ENCODE measurements around the gene DPPA4.

The DPPA4 gene

DNA sequence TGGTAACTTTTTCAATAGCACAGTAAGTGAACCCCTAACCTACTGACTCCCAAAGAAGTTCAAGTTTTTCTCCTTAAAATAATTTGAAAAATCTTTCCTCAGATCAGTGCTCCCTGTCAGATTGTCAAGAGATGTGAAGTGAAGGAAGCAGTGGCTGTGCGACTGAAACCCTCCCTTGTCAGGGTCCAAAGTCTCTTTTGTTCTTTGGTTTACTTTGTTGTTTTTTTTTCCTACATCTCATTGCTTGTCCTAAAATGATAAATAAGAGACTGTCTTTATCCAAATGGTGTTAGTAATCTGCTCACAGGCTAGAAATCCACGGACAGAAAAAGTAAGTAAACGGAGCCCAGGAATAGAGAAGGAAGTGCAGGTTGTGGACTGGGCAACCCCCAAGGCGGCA is 976 bp upstream of the DPPA4 start:
- no peak for FAIRE-seq

DNA sequence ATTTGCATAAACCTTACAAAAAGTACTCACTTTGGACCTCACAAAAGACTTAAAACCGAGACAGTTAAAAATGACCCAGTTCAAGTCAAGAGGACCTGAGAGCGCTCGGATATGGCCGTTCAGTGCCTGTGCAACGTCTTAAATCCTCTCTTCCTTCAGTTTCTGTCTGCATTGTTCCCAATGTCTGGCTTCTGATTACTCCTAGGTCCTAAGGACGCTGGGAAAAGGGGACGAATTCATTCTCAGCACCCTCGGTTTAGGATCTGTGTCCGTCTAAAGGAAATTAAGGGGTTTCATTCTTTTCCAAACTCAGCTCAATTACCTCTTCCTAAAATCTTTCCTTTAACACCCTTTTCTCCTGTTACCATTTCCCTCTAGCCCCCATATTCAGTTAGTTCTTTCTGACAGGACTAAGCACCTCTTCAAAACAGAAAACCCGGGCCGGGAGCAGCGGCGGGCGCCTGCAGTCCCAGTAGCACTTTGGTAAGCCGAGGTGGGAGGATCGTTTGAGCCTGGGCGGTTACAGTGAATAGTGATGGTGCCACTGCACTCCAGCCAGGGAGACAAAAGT is 970 bp downstream of the DPPA4 start:
- FAIRE-seq: no peak

DNA sequence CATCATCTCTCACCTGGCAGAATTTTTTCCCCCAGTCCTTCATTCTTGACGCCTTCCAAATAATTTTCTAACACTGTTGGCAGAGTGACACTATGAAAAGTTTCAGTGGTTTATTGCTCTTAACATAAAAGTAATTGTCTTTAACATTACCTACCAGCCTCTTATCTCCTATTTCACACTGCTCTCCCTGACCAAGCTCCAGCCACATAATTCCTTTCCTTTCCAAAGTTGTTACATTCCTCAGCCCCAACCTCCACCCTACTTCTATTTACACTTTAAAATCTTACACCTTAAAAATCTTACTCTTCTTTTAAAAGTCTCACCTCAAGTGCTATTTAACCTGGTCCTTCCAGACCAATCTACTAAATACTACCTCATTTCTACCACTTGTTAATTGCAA is 2.8 kb downstream of the DPPA4 start:
- FAIRE-seq: no peak

DNA sequence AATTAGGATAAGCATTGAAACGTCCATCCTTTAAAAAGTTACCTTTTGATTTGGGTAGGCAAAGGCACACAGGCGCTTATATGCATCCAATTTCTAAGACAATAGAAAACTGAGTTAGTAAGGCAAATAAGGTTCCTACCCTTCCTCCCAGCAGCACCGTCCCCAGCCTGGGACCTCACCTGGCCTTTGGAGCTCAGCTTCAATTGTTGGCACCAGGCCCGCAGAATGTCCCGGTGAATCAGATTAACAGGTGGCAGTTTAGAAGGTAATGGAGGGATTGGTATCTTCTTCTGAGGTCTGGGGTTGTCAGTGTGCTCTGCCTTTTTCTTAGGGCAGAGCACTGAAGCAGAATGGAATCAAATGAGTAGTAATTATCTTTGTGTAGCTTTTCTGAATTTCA is 5.7 kb downstream of the DPPA4 start:
- FAIRE-seq: no peak

DNA sequence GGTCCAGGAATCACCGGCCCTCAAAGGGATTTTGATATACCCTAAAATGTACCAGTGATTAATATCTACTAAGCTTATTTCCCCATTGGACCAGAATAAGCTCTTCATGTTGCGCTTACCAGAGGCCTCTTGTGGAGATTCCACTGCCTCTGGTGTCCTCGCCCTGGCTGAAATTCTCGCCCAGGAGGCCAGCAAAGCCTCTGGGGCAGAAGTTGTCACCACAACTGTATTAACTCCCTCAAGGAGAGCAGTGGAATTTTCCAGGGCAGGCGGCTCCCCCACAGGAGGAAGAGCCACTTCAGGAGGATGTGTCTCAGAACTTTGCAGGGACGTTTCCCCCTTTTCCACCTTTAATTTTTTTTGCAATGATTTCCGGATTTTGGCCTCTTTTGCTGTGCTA is 6.9 kb downstream of the DPPA4 start:
- no peak for FAIRE-seq

DNA sequence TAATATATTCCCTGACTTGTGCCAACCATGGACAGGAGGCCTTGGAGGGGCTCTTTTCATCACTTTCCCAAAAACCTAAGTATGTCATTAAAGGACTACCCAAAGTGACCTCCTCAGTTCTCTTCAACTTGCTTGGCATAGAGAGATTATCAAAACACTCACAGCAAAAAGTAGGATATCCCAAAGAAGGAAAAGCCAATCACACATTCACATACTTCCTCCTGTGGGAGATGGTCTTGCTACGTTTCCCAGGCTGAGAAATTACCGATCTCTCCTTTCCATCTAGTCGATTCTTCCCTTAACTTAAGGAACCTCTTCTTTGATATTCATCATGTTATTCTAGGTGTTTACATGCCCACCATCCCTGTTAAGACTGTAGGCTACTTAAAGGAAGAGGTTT is 9.1 kb downstream of the DPPA4 start:
- FAIRE-seq: no peak

DNA sequence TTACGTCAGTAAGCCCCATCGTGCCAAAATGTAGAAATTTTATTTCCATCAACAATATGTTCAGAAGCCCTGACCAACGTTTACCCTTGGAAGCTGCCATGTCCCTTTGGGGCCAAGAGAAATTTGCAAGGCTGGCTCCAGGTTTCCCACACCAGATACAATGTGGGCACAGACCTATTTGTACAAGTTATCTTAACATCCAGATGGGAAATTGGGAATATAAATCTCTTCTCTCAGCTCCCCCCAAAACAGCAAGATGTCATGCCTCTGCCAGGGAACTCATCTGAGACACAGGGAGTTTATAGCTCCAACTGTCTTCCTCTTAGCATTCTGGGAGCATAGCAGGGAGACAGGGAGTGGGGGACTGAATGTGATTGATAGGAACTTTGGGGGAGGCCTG is 11.7 kb downstream of the DPPA4 start:
- FAIRE-seq: no peak

DNA sequence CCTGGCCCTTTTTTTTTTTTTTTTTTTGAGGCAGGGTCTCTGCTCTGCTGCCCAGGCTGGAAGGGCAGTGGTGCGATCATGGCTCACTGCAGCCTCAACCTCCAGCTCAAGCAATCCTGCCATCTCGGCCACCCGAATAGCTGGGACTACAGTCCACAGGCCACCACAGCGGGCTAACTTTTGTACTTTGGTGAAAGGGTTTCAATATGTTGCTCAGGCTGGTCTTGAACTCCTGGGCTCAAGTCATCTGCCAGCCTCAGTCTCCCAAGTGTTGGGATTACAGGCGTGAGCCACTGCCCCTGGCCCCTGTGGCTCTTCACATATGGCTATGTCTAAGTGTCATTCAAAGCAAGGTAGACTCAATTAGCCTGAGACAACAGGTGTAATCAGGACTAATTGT is 12.2 kb downstream of the DPPA4 start:
- FAIRE-seq: no peak

DNA sequence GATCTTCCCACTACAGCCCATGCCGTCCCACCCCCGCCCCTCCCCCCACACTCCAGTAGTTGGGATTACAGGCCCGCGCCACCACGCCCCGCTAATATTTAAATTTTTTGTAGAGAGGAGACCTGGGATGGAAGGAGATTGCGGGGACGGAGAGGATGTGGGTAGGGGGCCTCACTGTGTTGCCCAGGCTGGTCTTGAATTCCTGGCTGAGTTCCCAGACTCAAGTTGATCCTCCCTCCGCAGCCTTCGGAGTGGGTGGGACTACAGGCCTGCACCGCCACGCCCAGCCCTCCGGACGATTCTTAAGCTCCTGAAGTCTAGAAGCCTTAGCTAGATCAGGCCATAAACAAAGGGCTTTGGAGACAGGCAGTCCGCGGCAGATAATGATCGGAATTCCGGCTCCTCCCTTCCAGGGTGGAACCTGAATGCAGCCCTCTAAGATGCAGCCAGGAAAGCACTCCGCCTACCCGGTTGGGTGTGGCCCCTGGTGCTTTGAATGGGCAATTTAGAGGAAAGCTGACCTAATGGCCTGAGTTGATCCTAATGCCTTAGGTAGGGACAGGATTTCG is 21.1 kb downstream of the DPPA4 start, which contains the start of gene DPPA2:
TSS of gene DPPA2 (minus strand) at position 356 of the 569 bp plus-strand sequence. CDS start 1,975 bp downstream, outside the sequence.
- no peak for FAIRE-seq

DNA sequence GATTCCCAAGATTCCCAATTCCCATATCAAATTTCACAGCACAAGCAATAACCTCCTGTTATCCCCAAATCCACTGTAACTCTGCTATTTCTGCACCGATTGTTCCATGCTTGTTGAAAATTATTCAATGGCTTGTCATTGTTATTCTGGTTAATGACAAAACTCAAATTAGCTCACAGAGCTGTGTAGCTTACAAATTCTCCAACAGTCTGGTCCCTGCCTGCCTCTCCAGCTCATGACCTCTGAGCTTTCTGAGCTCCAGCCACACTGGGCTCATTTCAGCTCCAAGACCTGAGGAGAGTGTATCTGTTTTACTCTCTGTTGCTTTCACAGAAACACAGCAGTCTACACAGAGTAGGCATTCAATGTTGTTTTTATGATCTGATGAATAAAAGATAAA is 24.3 kb downstream of the DPPA4 start:
- FAIRE-seq: no peak

DNA sequence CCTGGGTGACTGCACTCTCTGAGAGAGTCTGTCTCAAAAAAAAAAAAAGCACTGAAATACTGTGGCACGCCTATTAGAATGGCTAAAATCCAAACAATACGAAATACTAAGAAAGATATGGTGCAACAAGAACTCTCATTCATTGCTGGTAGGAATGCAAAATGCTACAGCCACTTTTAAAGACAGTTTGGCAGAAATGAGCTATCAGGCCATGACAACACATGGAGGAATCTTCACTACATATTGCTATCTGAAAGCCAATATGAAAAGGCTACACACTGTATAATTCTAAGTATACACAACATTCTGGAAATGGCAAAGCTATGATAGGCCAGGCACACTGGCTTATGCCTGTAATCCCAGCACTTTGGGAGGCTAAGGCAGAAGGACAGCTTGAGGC is 39.9 kb downstream of the DPPA4 start:
- FAIRE-seq: no peak

DNA sequence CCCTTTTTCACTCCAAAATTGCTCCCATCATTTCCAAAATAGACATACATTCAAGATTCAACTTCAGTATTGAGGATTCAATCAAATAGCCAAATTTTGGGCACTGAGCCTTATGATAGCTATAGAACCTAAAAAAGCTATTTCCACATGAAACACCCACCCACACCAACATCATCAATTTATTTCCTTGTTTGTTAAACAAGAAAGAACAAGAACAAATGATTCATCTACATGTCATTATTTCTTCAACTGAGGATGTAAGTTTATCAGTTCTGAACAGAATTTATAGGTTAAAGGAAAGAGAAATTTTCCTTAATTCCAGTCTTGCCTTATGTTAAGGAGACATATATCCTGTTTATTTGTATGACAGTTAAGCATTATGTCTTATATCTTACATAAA is 53.3 kb downstream of the DPPA4 start:
- FAIRE-seq: no peak

DNA sequence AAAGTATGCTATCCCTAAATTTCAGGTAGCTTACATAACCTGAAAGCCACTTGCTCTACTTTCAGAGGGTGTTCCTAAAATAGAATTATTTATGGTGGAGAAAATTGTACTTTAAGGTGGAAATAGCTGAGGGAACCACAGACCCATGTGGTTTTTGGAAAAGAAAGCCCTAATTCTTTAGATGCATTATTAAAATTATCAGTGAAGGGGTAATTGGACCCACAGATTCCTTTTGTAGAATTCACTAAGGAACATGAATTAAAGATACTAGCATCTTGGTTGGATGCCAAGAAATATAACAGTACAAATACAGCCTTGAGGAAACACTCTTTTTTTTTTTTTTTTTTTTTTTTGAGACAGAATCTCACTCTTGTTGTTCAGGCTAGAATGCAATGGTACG is 58.8 kb downstream of the DPPA4 start:
- no peak for FAIRE-seq

DNA sequence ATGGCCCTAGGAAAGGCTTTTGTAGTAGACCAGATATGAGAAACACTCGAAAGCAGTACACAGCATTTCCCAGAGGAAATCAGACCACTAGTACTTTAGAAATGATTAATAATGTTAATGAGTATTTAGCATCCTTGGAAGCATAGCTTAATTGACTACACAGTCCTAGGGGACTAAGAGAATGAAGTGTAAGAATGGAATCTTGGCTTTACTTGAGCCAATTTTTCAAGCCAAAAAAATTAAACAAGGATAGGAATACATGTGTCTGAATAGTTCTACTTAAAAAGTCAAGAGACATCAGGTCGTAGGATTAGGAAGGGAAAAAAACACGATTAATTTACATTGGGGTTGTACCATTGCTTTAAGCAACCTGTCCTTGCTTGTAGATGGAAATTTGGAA is 59.2 kb downstream of the DPPA4 start:
- no peak for FAIRE-seq

Measured in TTC549 (cell line).